ENCODE measurements around the gene IL1RAP. TPM values are rescaled to one million over a fixed set of nuclear protein-coding genes. Genes with fewer than 3 reads are reported as not detected.

The IL1RAP gene
- total RNA-seq, 1 experiment from 2014 or later: 62.0 TPM

- TF ChIP-seq, protein P1, sequence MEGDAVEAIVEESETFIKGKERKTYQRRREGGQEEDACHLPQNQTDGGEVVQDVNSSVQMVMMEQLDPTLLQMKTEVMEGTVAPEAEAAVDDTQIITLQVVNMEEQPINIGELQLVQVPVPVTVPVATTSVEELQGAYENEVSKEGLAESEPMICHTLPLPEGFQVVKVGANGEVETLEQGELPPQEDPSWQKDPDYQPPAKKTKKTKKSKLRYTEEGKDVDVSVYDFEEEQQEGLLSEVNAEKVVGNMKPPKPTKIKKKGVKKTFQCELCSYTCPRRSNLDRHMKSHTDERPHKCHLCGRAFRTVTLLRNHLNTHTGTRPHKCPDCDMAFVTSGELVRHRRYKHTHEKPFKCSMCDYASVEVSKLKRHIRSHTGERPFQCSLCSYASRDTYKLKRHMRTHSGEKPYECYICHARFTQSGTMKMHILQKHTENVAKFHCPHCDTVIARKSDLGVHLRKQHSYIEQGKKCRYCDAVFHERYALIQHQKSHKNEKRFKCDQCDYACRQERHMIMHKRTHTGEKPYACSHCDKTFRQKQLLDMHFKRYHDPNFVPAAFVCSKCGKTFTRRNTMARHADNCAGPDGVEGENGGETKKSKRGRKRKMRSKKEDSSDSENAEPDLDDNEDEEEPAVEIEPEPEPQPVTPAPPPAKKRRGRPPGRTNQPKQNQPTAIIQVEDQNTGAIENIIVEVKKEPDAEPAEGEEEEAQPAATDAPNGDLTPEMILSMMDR (IDR thresholded peaks at IDR 0.05; ENCODE audit: unreplicated experiment): no peak
- ChIA-PET CTCF (interaction anchor here (0.6 kb wide), 1 partner anchor 128 kb away, joined by 3 read pairs; no protein-coding TSS in a partner anchor), POLR2A (interaction anchor here (0.7 to 0.8 kb wide), 2 partner anchors 8 to 13 kb away, joined by 3 read pairs; no protein-coding TSS in a partner anchor)
- Mint-ChIP-seq H3K27me3 (ENCODE audit: insufficient read depth, unreplicated experiment) (no peaks in the 10 kb centered on the region), H3K4me3 (ENCODE audit: unreplicated experiment) (no peak overlapping the region), H3K36me3 (ENCODE audit: insufficient read depth, unreplicated experiment) (peaks cover 52% of the 10 kb centered on the region), H3K4me1 (ENCODE audit: insufficient read depth, unreplicated experiment) (no peaks in the 10 kb centered on the region), H3K9me3 (ENCODE audit: unreplicated experiment) (no peaks in the 10 kb centered on the region), H3K27ac (ENCODE audit: low read depth, unreplicated experiment) (no peak overlapping the region)
- no peak for DNase-seq (ENCODE audit: unreplicated experiment)
- intact Hi-C loops (cut with micrococcal nuclease): loop anchor here (5.0 kb wide), 1 partner anchor 115 kb away; the partner anchor contains the start of gene IL1RAP
- no TSS peak for BruUV-seq (replicated peaks)
Measured at GRCh38 chr3:190626951-190627620, 113.2 kb downstream of the IL1RAP start.

DNA sequence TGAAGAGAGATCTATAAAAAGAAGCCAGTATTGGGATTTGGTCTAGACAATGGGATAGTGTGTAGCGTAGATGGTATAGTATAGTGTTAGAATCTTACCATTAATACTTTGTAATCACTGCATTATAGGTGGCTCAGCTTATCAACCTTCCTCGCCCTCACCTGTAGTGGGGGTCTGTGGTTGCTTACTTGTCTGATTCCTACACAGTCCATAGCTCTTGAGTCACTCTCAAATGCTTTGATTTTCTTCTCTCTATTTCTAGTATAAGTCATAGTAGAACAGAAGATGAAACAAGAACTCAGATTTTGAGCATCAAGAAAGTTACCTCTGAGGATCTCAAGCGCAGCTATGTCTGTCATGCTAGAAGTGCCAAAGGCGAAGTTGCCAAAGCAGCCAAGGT lies 115.2 kb downstream of the IL1RAP start:
- intact Hi-C loops (cut with micrococcal nuclease): loop anchor here (5.0 kb wide), 1 partner anchor 117 kb away; the partner anchor contains the start of gene IL1RAP
- no peaks in the 10 kb centered on the region for H3K27me3 Mint-ChIP-seq (ENCODE audit: insufficient read depth, unreplicated experiment)
- H3K4me1 Mint-ChIP-seq (ENCODE audit: insufficient read depth, unreplicated experiment): no peaks in the 10 kb centered on the region
- H3K4me3 Mint-ChIP-seq (ENCODE audit: unreplicated experiment): no peak overlapping the region
- POLR2A ChIA-PET: interaction anchor here (0.6 to 1.7 kb wide), 2 partner anchors 10 to 201 kb away, joined by 3 to 4 read pairs; no protein-coding TSS in a partner anchor
- H3K9me3 Mint-ChIP-seq (ENCODE audit: unreplicated experiment): no peaks in the 10 kb centered on the region
- TF ChIP-seq, protein P1 (IDR thresholded peaks at IDR 0.05; ENCODE audit: unreplicated experiment): no peak
- H3K36me3 Mint-ChIP-seq (ENCODE audit: insufficient read depth, unreplicated experiment): peaks cover 43% of the 10 kb centered on the region
- no TSS peak for BruUV-seq (replicated peaks)
- no peak for DNase-seq (ENCODE audit: unreplicated experiment)
- CTCF ChIA-PET: interaction anchor here (1.2 kb wide), 1 partner anchor 114 kb away, joined by 3 read pairs; no protein-coding TSS in a partner anchor
- H3K27ac Mint-ChIP-seq (ENCODE audit: low read depth, unreplicated experiment): no peak overlapping the region

- TF ChIP-seq, protein P1 (IDR thresholded peaks at IDR 0.05; ENCODE audit: unreplicated experiment): no peak
- no peaks in the 10 kb centered on the region for H3K9me3 Mint-ChIP-seq (ENCODE audit: unreplicated experiment)
- POLR2A ChIA-PET: interaction anchor here (1.2 to 1.3 kb wide), 2 partner anchors 9 to 117 kb away, joined by 4 to 6 read pairs; partner anchors contain the start of gene IL1RAP
- no peak overlapping the region for H3K4me3 Mint-ChIP-seq (ENCODE audit: unreplicated experiment)
- no peaks in the 10 kb centered on the region for H3K4me1 Mint-ChIP-seq (ENCODE audit: insufficient read depth, unreplicated experiment)
- no peaks in the 10 kb centered on the region for H3K27me3 Mint-ChIP-seq (ENCODE audit: insufficient read depth, unreplicated experiment)
- DNase-seq (ENCODE audit: unreplicated experiment): no peak
- CTCF ChIA-PET: interaction anchor here (0.5 to 1.0 kb wide), 2 partner anchors 38 to 669 kb away, joined by 3 to 4 read pairs; no protein-coding TSS in a partner anchor
- H3K36me3 Mint-ChIP-seq (ENCODE audit: insufficient read depth, unreplicated experiment): peaks cover 40% of the 10 kb centered on the region
- intact Hi-C loops (cut with micrococcal nuclease): no loop called here
- H3K27ac Mint-ChIP-seq (ENCODE audit: low read depth, unreplicated experiment): no peak overlapping the region
- no TSS peak for BruUV-seq (replicated peaks)
Measured at GRCh38 chr3:190631295-190631694, 117.4 kb downstream of the IL1RAP start.

- TF ChIP-seq, protein P1 (IDR thresholded peaks at IDR 0.05; ENCODE audit: unreplicated experiment): no peak
- no peak for DNase-seq (ENCODE audit: unreplicated experiment)
- CTCF ChIA-PET: no interaction called here
- intact Hi-C loops (cut with micrococcal nuclease): no loop called here
- Mint-ChIP-seq H3K27ac (ENCODE audit: low read depth, unreplicated experiment) (no peak overlapping the region), H3K9me3 (ENCODE audit: unreplicated experiment) (no peaks in the 10 kb centered on the region), H3K27me3 (ENCODE audit: insufficient read depth, unreplicated experiment) (no peaks in the 10 kb centered on the region), H3K36me3 (ENCODE audit: insufficient read depth, unreplicated experiment) (peaks cover 16% of the 10 kb centered on the region), H3K4me1 (ENCODE audit: insufficient read depth, unreplicated experiment) (no peaks in the 10 kb centered on the region), H3K4me3 (ENCODE audit: unreplicated experiment) (no peak overlapping the region)
- BruUV-seq (replicated peaks): no TSS peak
- POLR2A ChIA-PET: interaction anchor here (0.7 to 1.1 kb wide), 3 partner anchors 13 to 861 kb away, joined by 3 to 4 read pairs (median 3); no protein-coding TSS in a partner anchor
Measured at GRCh38 chr3:190641564-190641963, 127.7 kb downstream of the IL1RAP start.
